Ammon's horn (tissue), 1 donor: ENCODE data around the gene PGM1.

ENCODE experiments used
- DNase-seq: peaks from one replicate; pipeline ENCODE4 v3.0.0-alpha.2; 2016; ENCODE audit warnings: low spot score

The PGM1 gene

DNA sequence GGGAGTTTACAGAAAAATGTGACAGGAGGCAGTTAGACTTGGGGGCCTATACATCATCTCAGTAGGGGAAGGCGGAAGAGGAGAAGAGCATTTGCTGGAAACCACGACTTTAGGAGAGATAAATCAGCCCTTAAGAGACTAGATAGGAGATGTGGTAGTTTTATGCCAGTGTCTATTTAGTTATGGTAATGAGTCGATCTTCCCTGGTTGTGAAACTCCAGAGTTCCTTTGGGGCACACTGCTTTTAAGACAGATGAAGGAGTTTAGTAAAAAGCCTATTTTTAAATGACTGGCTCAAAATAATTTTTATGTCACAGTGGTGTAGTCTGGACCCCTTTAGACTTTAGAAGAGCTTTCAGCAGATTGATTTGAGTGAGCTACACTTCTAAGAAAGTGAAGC, 7.8 kb downstream of the PGM1 start:
- DNase-seq: no peak

DNA sequence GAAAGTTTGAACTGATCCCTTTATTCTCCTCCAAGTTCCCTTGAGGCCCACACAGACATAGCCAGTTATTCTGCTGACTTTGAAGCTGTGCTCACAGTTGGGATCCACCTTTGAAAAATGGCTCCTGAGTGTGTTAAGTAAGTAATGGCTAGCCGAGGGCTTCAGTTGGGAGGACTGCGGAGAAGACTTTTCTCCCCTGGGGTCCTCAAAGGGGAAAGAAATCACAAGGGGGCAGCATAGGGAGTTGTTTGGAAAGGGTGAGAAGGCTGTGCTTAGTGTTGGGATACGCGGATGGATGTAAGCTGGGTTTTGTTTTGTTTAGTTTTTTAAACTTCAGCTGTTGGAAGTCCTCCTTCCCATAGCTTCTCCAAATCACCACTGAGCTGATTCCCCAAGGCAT, 8.3 kb downstream of the PGM1 start:
- DNase-seq: no peak

DNA sequence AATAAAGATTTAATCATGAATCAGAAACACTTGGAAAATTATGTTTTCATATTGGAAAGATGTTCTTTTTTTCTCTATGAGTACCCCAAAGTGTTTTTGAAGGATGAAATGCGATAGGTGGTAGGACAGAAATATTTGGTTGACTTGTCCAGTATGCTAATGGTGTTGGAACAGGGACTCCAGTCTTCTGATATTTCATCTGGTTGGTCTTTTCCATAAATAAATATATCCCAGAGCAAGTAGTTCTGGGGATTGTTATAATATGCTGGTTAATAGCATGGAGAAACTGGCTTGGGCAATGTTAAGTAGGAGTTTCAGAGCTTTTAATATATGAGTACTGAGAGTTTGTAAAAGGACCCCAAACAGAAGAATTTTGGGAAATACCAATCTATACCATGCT, 8.7 kb downstream of the PGM1 start:
- no peak for DNase-seq

DNA sequence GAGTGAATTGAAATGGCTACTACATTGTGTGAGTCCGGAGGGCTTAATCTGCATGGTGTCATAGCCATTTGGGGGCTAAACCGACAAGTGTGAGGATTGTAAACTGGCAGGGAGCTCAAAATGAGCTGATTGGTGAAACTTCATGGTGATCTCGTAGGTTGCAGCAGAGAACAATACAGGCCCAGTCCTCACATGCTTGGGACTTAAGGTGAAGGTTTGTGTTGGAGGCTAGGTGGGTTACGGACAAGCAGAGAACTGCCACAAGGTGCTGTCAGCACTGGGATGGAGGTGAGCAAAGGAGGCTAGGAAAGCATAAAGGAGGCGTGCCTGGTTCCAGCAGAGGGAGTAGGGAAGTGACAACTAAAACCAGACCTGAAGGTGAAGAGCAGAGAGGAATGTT, 9.4 kb downstream of the PGM1 start:
- DNase-seq: no peak

DNA sequence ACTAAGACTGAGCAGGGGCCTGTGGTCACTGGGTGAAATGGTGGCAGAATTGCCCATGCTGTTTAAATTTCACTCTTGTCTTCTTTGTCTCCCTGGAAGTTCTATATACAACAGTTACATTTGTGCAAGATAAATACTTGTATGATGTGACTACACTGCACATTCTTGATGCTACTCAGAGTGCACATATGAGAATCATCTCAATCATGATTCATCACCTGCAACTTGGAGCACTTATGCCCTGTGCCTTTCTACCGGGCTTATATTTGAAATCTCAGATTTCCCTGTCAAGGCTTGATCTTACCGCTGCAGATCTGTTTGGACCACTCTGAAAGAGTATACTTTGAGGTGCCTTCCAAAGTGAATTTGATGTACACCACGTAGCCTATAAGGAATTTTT, 10.6 kb downstream of the PGM1 start:
- no peak for DNase-seq

DNA sequence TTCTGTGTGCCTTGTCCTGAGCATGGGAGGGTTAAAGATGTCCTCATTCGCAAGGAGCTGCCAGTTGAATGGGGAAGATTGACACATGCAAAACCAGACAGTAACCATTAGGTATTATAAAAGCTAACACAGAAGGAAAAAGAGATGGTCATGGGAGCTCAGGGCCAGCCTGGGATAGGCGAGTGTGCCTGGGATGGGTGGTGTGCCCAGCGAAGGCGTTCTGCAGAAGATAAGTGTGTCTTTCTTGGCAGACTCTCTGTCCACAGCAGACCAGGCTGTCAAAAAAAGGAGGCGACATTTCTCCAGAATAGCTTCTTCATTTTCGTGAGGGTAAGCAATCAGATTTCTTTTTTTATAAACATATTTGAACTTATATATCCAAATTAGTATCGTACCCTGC, 14.1 kb downstream of the PGM1 start:
- DNase-seq: no peak

DNA sequence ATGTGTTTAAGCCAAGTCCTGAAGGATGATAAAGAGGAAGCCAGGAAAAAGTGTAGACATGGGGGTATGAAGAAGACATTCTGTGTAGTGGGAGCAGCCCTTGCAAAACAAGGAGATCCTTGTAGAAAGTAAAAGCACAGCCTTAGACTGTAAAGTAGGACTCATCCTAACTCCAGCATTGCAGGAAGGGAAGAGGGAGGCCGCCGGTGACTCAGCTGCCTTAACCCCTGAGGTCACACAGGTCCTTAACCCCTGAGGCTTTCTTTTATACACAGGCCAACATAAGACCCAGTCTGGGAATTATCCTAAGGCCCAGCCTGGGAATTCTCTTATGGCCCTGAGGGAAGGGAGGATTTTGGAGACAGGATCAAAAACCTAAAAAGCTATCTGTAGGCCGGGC, 18.0 kb downstream of the PGM1 start:
- no peak for DNase-seq

DNA sequence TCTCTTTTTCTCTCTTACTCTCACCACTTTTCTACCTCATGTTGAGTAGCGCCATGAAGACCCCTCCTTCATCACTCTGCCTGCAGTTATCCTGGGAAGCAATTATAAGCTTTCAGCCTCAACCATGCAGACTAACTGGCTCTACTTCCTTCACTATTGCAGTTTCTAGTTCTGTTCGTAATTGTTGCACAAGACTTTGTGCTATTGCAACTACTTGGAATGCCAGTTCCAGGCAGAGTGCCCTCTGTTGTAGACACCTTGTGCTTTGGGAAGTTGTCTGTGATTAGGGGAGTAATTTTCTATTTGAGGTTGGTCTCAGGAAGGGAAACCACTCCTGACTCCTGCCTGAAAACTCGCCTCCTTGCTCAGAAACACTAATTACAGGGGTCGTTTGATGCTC, 19.4 kb downstream of the PGM1 start:
- no peak for DNase-seq

DNA sequence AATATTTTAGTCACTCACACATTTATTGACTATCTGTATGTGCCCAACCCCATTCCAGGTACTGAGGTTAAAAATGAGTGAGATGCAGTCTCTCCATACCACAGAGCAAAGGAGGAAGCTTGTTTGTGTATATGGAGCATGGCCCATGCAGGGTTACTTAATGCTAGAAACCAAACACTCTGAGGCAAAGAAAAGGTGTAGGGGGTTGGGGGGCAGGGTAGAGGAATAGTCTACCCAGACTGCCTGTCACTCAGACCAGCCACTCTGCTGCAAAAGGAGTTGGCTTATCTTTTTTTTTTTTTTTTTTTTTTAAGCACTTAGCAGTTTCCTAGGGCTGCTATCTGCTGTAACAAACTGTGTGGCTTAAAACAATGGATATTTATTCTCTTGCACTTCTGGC, 19.8 kb downstream of the PGM1 start:
- no peak for DNase-seq

DNA sequence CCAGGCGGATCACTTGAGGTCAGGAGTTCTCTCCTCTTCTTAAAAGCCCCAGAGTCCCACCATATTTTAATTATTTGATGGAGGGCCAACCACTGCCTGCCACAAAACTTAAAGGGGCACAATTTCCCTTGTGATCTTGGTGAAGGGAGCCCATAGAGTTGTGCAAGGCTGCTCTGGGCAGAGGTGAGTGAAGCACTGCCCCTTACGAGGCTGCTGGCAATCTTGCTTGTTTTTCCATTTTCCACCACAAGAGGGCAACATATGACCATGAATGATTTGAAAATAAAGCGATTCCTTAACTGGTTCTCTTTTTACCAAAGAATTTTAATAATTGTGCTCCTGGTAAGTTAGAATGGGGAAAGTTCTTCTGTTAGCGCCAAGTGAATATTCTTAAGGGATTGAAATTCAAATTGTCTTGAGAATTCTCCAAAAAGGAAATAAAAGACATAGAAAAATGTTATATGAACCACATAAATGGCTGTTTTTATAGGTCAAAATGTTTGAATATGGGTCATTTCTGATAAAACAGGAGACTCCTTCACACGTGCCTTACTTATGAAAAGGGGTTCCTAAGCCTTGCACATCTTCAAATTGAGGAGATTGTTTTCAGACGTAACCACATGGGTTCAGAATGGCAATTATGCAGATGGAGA, 22.7 kb downstream of the PGM1 start:
- DNase-seq: peak; percentile 79

DNA sequence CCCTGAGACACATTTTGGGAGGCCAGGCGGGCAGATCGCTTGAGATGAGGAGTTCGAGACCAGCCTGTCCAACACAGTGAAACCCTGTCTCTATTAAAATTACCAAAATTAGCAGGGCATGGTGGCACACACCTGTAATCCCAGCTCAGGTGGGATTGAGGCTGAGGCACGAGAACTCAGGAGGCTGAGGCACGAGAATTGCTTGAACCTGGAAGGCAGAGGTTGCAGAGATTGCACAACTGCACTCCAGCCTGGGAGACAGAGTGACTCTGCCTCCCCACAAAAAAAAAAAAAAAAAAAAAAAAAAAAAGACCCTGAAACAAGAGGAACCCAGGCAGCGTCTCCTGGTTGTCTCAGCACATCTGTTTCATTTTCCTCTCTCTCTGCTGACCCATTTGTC, 24.2 kb downstream of the PGM1 start:
- DNase-seq: no peak

DNA sequence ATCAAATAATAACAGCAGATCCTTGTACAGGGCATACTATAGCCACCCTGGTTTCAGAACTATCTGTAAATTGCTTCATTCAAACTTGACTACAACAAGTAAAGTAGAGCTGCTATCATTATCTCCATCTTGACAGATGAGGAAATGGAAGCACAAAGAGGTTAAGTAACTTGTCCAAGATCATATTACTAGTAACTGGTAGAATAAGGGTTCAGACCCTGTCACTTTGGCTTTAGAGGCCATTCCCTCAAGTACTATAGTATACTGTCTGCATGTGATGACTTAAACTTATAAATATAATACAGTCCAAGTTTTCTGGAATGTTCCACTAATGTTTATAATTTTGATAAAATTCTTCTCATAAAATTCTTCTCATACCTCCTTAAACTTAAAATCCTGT, 24.8 kb downstream of the PGM1 start:
- no peak for DNase-seq

DNA sequence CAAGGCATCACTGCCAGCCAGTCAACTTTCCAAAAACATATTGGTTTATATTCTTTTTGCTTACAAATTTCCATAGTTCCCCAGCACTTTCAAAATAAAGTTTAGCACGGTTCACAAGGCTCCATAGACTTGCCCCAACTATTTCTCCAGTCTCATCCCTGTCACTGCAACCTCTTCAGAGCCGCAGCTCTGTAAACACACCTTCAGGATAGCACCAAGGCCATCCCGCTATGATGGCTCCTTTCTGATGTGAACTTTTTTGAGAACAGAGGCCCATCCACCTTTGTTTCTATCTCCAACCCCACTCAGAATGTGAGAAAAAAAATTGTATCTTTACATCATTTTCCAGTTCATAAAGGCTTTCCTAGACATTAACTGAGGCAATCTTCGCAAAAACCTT, 26.3 kb downstream of the PGM1 start:
- no peak for DNase-seq

DNA sequence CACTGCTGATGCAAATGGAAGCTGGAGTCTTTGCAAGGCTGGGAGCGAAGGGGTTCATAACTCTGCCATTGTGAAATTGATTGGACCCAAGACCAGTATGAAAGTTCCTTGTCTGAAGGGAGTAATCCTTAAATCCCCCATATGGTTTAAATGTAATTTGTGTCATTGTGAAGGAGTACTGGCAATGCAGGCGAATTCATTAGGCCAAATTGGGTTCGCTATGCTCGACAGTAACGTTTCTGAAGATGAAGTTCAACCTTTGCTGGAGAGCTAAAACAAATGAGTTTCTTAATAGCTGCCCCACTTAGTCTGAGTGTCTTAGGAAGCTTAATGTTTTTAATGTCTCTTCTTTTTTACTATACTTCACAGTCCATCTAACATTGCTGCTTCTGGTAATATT, 27.5 kb downstream of the PGM1 start:
- no peak for DNase-seq

DNA sequence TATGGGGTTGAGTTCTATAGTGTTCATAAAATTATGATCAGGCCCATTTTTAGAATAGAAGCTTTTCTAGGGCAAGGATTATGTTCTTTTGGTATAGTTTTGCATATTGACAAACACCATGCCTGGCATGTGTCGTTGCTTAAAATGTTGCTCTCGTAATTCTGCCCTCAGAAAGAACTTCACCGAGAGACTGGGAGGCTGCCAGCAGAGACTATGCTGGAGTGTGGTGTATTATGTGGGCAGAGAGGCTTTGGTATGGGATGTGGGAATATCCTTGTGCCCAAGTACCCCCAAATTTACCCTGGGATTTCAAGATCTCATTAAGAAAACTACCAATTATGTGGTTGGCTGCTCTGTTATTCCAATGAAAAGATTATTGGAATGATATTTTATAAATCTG, 27.9 kb downstream of the PGM1 start:
- no peak for DNase-seq

DNA sequence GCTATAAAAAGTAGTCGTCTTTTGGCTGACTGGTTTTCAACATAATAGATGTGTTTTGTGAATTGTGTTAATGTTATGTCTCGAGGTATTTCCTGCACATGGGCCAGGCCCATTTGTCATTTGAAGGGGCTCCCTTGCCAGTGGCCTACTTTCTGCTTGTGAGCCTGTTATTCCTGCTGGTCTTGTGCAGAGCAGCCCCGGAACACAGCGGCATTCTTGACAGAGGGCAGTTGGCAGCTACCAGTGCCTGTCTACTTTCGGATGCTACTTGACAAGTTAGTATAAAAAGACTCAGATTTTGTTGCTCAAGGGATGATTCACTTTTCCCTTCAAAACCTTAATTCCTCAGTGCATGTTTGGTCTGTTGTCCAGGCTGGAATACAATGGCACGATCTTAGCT, 28.5 kb downstream of the PGM1 start:
- DNase-seq: peak; percentile 70

DNA sequence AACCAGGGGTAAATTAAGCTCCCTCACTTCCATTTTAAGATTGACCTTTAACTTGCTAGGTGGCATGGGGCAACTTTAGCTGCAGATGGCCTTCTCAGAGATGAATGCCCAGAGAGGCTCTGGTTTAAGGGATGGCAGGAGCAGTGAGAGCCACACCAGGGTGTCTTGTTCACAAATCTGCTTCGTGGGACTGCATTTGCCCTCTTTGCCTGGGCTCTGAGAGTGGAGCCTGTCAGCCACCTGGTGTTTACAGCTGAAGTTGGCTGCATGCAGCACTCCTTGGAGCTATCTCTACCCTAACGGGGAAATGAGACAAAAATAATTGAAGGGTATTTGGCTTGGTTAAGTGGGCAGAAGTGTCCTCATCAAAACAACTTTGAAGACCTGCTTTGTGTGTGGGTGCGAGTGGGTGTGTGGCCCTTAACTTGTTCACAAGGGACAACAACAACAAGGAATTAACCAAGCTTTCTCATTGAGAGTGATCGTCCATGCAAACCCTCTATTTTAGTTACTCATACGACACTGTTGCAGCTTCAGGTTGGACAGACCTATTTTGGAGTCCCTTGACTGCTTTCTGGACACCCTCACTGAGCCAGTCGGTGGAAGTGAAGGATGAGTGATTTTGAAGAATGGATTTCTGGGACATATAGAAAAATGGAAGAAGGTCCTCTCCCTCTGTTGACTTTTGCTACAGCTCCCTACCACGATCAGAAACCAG, 29.8 kb downstream of the PGM1 start:
- no peak for DNase-seq

DNA sequence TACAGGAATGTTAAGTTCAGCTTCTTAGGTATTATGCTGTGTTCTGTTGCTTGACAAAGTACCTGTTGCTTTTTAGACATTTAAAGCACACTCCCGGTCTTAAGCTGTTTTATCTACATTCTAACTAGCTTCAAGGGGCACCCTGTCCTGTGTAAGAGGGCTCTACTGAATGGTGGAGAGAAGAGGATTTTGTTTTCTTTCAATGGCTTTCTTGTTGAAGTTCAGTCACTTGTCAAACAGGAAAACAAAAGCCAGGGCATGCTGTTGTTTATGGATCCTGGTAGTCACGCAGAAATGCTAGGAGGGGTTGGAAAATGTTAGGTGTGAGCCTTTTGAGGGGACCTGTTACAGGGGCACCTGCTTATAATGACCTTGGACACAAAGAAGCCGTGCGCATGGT, 30.7 kb downstream of the PGM1 start:
- no peak for DNase-seq

DNA sequence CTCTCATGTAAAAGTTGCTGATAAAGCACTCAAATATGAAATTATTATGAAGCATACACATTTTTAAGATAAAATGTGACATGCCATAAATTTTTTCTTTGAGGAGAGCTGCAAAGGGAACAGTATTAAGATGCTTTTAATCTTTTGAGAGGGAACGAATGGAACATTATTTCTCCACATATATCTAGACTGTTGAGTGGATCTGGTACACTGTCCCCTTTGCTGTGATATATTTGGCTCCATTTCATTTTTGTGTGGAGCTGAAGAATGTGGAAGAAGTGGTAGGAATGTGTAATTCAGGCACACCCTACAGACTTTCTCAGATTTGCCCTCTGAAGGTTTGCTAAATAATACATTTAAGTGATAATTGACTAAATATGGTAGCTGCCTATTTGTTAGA, 31.7 kb downstream of the PGM1 start:
- no peak for DNase-seq

DNA sequence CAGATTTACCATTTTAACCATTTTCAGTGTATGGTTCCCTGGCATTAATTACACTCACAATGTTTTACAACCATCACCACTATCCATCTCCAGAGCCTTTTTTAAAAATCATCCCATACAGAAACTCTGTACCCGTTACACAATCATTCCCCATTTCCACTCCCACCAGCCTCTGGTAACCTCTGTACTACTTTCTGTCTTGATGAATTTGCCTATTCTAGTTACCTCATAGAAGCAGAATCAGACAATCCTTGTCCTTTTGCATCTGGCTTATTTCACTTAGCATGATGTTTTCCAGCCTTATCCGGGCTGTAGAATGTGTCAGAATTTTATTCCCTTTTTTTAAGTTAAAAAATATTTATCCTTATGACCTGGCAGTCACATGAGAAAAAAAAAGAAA, 33.0 kb downstream of the PGM1 start:
- DNase-seq: no peak

DNA sequence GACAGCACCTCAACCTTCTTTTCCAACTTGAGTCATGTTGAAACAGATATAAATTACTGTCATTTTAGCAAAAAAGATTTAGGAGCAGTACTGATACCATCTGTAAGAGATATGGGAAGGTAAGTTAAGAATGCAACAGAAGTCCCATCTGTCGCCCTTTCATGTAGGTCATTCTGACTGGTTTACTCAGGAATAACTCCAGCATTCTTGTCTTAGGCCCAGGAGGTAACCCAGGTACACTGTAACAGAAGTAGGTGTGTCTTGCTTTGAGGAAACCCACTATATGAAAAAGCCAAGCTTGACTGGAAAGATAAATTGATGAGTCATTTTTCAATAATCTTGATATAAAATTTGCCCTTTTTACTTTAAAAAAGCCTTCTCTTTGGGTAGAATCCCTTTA, 35.4 kb downstream of the PGM1 start:
- DNase-seq: no peak

DNA sequence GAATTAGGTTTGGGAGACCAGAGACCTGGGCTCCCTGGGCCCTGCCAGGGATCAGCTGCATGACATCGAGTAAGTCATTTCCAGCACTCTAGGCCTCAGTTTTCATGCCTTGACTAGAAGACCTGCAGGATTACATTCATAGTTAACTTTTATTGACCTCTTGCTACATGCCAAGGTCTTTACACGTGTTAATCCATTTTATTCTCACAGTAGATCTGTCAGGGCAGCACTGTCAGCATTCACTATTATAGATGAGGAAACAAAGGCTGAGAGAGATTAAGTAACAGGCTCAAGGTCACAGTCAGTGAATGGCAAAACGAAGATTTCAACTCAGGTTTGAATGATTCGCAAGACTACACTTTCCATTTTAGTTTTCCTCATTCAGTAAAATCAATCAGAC, 37.0 kb downstream of the PGM1 start:
- DNase-seq: no peak

DNA sequence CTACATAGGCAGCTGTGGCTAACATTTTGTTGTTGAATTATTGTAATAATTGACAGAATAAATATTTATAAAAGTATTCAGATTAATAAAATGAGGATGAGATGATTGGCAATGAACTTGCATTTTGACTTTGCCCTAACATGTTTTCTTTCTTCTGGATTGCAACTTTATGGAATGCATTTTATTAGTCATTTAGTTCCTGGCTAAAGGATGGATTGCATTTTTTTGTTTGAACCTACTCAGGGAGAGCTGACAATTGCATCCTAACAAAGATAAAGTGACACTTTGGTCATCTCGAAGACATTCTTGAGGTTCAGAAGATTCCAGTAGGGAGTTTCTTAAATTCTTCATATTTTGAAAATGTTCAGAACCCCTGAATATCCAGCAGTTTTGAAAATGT, 37.5 kb downstream of the PGM1 start:
- no peak for DNase-seq

DNA sequence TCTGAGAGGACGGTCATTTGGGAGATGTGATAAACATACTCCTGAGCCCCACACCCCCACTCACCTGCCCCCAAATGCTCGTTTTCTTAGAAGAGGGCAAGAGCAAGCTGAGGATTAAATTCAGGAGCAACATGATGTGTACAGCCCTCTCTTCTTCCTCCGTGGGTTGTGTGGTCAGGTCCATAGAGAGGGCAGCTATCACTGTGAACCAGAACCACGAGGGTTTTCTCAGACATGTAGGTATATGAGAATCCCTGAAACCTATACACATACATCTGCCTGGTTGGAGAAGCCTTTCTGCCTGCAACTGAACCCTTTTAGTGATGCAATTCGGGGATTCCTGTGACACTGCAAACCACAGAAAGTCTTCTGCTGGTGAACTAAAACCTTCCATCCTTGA, 38.9 kb downstream of the PGM1 start:
- no peak for DNase-seq
